Adrenal gland (tissue), 12 donors: ENCODE results near the gene NR2F2. TPM values are rescaled to one million over a fixed set of nuclear protein-coding genes. Genes with fewer than 3 reads are reported as not detected.

Source experiments
- DNase-seq, 7 donors: peaks; one replicate each; pipeline ENCODE4 v3.0.0-alpha.2; 2019 to 2020
- H3K27ac ChIP-seq, 5 donors: fragments of 200-600 bp; sonication (generic) in 4 of 5; 1 replicate in 3 of 5; 2 replicates in 2 of 5; pipeline versions ENCODE4 v1.5.1 to v1.8.0; 2016 to 2020; ENCODE audit warnings: mild to moderate bottlenecking in 1 of 5
- H3K27me3 ChIP-seq: fragments of 200-600 bp; 2 replicates; pipeline ENCODE4 v1.8.0; 2021
- H3K36me3 ChIP-seq, 2 donors: fragments of 200-600 bp; replicated peaks in 1 of 2; 1 replicate in 1 of 2; 2 replicates in 1 of 2; pipeline versions ENCODE4 v1.5.1 to v1.8.0; 2018 to 2022
- H3K4me1 ChIP-seq, 2 donors: fragments of 200-600 bp; replicated peaks in 1 of 2; 1 replicate in 1 of 2; 2 replicates in 1 of 2; pipeline versions ENCODE4 v1.5.1 to v1.8.0; 2018 to 2021
- H3K4me3 ChIP-seq, 4 donors: fragments of 200-600 bp; sonication (generic) in 3 of 4; one replicate each; pipeline ENCODE4 v1.5.1; 2016 to 2018
- H3K9me3 ChIP-seq, 3 donors: fragments of 200-600 bp; sonication (generic) in 1 of 3; replicated peaks in 1 of 3; 1 replicate in 2 of 3; 2 replicates in 1 of 3; pipeline versions ENCODE4 v1.5.1 to v1.8.0; 2016 to 2021
- POLR2A ChIP-seq, 2 donors: fragments of 450-650 bp; IDR thresholded peaks; one replicate each; pipeline ENCODE4 v1.6.1; 2017; ENCODE audit warnings: antibody characterized with exemption in 2 of 2, mild to moderate bottlenecking in 2 of 2, moderate library complexity in 1 of 2
- WGBS, 4 donors: extraction: QIAGEN DNeasy Blood & Tissue Kit in 2 of 4; methylation state at CpG; one replicate each; pipeline versions ENCODE4 v1.1.5 to v1.1.7; 2013 to 2017; 5-methylcytosine and 5-hydroxymethylcytosine counted together
- intact Hi-C, 2 donors: fragments of 100-400 bp; cut with DNase I; formaldehyde crosslinking; loops; one replicate each; pipeline versions ENCODE4 v1.14.1 to v1.15.0; 2022 to 2023
- polyA plus RNA-seq, 3 donors: library from polyadenylated mRNA; stranded (reverse); fragments of 200-250 nt in 2 of 3; fragments of 350-450 nt in 1 of 3; fragmentation: Illumina TruSeq in 1 of 3; extraction: RNeasy Lipid Tissue Mini Kit (QIAGEN cat#74804) in 1 of 3; gene quantifications; one replicate each; pipeline ENCODE4 v1.2.3, GENCODE V29; 2013 to 2014
- total RNA-seq, 9 donors: library from RNA; depleted of rRNA in 4 of 9; stranded (reverse); fragments of >200 nt in 4 of 9; fragments of 120-200 nt in 1 of 9; fragmentation: NEBNext Ultra II Directional in 1 of 9; extraction: Animal tissue kit (Norgen Biotek cat#: 25700) in 1 of 9; gene quantifications; one replicate each; pipeline versions ENCODE4 v1.1.0 to v1.2.4, GENCODE V29; 2013 to 2023
- TF ChIP-seq, protein P1 (sequence below), 6 experiments: fragments of 450-650 bp in 4 of 6; fragments of 200-600 bp in 2 of 6; sonication (generic) in 1 of 6; IDR thresholded peaks; 1 replicate in 5 of 6; 2 replicates in 1 of 6; pipeline versions ENCODE4 v1.5.1 to v1.8.0; 2016 to 2021; ENCODE audit warnings: antibody characterized with exemption in 6 of 6, mild to moderate bottlenecking in 2 of 6, moderate library complexity in 1 of 6
- donor health status: healthy with polysubstance abuse.
- donor health status: Bipolar disorder and iron deficiency.
- donor health status: DM: yes; HTN: yes; CAD: no.
- donor health status: DM: no; HTN: no; CAD: no.
- donor health status: DM: no; HTN: no; CAD: no.
- donor health status: DM: yes; HTN: yes; CAD: no.

NR2F2 gene
- total and polyA plus RNA-seq, 12 donors, result 13.9 to 113 (median 47.1) TPM

GRCh38 chr15:96338074-96338765, 7.7 kb downstream of the NR2F2 start:
- peak overlapping the region; percentile 16 to 95 (median 93) for H3K27ac ChIP-seq
- TF ChIP-seq POLR2A (IDR thresholded peaks at IDR 0.05), result no peak
- TF ChIP-seq, protein P1, sequence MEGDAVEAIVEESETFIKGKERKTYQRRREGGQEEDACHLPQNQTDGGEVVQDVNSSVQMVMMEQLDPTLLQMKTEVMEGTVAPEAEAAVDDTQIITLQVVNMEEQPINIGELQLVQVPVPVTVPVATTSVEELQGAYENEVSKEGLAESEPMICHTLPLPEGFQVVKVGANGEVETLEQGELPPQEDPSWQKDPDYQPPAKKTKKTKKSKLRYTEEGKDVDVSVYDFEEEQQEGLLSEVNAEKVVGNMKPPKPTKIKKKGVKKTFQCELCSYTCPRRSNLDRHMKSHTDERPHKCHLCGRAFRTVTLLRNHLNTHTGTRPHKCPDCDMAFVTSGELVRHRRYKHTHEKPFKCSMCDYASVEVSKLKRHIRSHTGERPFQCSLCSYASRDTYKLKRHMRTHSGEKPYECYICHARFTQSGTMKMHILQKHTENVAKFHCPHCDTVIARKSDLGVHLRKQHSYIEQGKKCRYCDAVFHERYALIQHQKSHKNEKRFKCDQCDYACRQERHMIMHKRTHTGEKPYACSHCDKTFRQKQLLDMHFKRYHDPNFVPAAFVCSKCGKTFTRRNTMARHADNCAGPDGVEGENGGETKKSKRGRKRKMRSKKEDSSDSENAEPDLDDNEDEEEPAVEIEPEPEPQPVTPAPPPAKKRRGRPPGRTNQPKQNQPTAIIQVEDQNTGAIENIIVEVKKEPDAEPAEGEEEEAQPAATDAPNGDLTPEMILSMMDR (IDR thresholded peaks at IDR 0.05), result no peak
- no peak for DNase-seq
- peaks cover 15 to 26% of the 10 kb centered on the region in 2 donors for H3K4me1 ChIP-seq
- no peaks in the 10 kb centered on the region for H3K27me3 ChIP-seq
- H3K4me3 ChIP-seq, result peak overlapping the region in 2 of 4 donors; percentile 82 to 91
- H3K36me3 ChIP-seq, result peaks cover 0 to 43% of the 10 kb centered on the region in 2 donors
- WGBS, 4 donors, result 23 to 30% (median 25%) methylated on average over 5 of the region's 5 CpGs
- intact Hi-C loops, result no loop called here
- H3K9me3 ChIP-seq, result no peaks in the 10 kb centered on the region

GRCh38 chr15:96338766-96339618, 8.5 kb downstream of the NR2F2 start:
- Histone ChIP-seq H3K27ac (peak overlapping the region; percentile 60 to 95 (median 93)), H3K27me3 (no peaks in the 10 kb centered on the region), H3K9me3 (no peaks in the 10 kb centered on the region), H3K36me3 (peaks cover 0 to 40% of the 10 kb centered on the region in 2 donors), H3K4me3 (peak overlapping the region in 3 of 4 donors; percentile 25 to 82 (median 55)), H3K4me1 (peaks cover 13 to 26% of the 10 kb centered on the region in 2 donors)
- TF ChIP-seq, protein P1 (IDR thresholded peaks at IDR 0.05), result no peak
- TF ChIP-seq POLR2A (IDR thresholded peaks at IDR 0.05), result peak in 1 of 2 donors; percentile 8
- intact Hi-C loops, result no loop called here
- DNase-seq, result peak in 1 of 7 donors; percentile 14
- 7 to 16% (median 11%) methylated on average over 7 of the region's 7 CpGs for WGBS, 4 donors

DNA sequence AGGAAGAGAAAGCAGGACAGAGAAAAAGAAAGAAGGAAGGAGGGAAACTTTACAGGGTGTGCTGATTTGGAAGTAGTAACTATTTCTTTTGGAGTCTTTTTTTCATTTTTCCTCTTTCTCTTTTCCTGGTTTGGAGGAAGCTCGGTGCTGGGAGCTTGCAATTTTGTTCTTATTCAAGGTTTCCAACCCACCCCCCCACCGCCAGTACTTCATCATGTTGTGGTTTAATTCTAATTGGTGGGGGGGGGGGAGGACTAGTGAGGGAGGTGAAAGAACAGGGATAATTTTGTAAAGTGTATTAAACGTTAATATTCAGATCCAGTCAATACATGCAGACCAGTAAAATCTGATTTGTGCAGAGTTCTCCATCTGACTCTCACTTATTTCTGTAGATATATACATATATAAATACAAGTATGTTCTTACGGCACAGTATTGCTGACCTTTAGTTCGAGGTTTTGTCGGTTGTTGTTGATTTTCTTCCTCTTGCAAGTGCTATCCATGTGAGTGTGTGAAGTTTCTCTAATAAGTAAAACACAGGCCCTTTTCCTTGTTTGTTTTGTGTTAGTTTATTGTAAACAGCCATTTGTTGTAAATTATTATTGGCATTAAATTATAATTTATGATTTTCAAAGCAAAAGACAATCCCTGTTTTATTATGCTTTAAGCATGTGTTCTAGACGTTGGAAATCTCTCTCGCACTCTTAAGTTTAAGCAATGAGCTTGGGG, 9.3 kb downstream of the NR2F2 start:
- Histone ChIP-seq H3K4me1 (peaks cover 5 to 21% of the 10 kb centered on the region in 2 donors), H3K9me3 (no peaks in the 10 kb centered on the region), H3K27ac (peak overlapping the region; percentile 60 to 95 (median 93)), H3K27me3 (no peaks in the 10 kb centered on the region), H3K36me3 (peaks cover 0 to 32% of the 10 kb centered on the region in 2 donors), H3K4me3 (peak overlapping the region in 3 of 4 donors; percentile 25 to 82 (median 55))
- WGBS, 4 donors, result 4 to 7% (median 5%) methylated on average over 8 of the region's 8 CpGs
- DNase-seq, result peak in 1 of 7 donors; percentile 16
- TF ChIP-seq POLR2A (IDR thresholded peaks at IDR 0.05), result no peak
- TF ChIP-seq, protein P1 (IDR thresholded peaks at IDR 0.05), result no peak
- intact Hi-C loops, result loop anchor here in 1 of 2 donors (10.0 kb wide), 1 partner anchor 865 kb away; no protein-coding TSS in a partner anchor

GRCh38 chr15:96340348-96340597, 9.8 kb downstream of the NR2F2 start:
- Histone ChIP-seq H3K4me3 (peak overlapping the region in 2 of 4 donors; percentile 55 to 82), H3K27me3 (no peaks in the 10 kb centered on the region), H3K36me3 (peaks cover 0 to 28% of the 10 kb centered on the region in 2 donors), H3K27ac (peak overlapping the region; percentile 49 to 95 (median 93)), H3K4me1 (peaks cover under 1 to 25% of the 10 kb centered on the region in 2 donors), H3K9me3 (no peaks in the 10 kb centered on the region)
- intact Hi-C loops, result loop anchor here in 1 of 2 donors (10.0 kb wide), 1 partner anchor 865 kb away; no protein-coding TSS in a partner anchor
- DNase-seq, result no peak
- no peak for TF ChIP-seq POLR2A (IDR thresholded peaks at IDR 0.05)
- 2 to 4% (median 3%) methylated on average over 11 of the region's 11 CpGs for WGBS, 4 donors
